Right cardiac atrium (tissue), 5 donors: ENCODE data around the gene IDH2. TPM values are rescaled to one million over a fixed set of nuclear protein-coding genes. Genes with fewer than 3 reads are reported as not detected.
A peak's percentile ranks its signal among the peaks of the same experiment; 100 is the strongest.

Experiments
- ATAC-seq, 2 donors: fragments of 200-7000 bp; cut with Tn5 transposase; one replicate each; pipeline versions ENCODE4 v1.8.0 to v1.9.1; 2020; ENCODE audit warnings: moderate library complexity in 2 of 2, mild to moderate bottlenecking in 1 of 2
- DNase-seq, 3 donors: peaks; one replicate each; pipeline ENCODE4 v3.0.0-alpha.2; 2020
- H3K27ac ChIP-seq: one replicate; pipeline ENCODE4 v1.5.1; 2013; ENCODE audit warnings: mild to moderate bottlenecking, low read length, control low read depth, moderate library complexity
- H3K27me3 ChIP-seq: one replicate; pipeline ENCODE4 v1.6.1; 2013; ENCODE audit not compliant: control insufficient read depth, insufficient read depth
- H3K4me1 ChIP-seq: one replicate; pipeline ENCODE4 v1.6.1; 2013; ENCODE audit warnings: low read length; ENCODE audit not compliant: control insufficient read depth, insufficient read depth
- H3K4me3 ChIP-seq: one replicate; pipeline ENCODE4 v1.5.1; 2013; ENCODE audit warnings: low read length, control low read depth
- H3K9me3 ChIP-seq: one replicate; pipeline ENCODE4 v1.6.1; 2013; ENCODE audit warnings: low read length; ENCODE audit not compliant: control insufficient read depth
- WGBS: extraction: QIAGEN DNeasy Blood & Tissue Kit; methylation state at CpG from one replicate; pipeline ENCODE4 v1.1.7; 2013; 5-methylcytosine and 5-hydroxymethylcytosine counted together
- intact Hi-C, 4 donors: fragments of 100-400 bp; cut with DNase I; formaldehyde crosslinking; loops; one replicate each; pipeline versions ENCODE4 v1.11.0 to v1.14.0; 2022 to 2023
- polyA plus RNA-seq: library from polyadenylated mRNA; stranded (reverse); fragments of 200-250 nt; gene quantifications from one replicate; pipeline ENCODE4 v1.2.3, GENCODE V29; 2013
- total RNA-seq, 4 donors: library from RNA; stranded (reverse); fragmentation: NEBNext Ultra II Directional; extraction: Animal tissue kit (Norgen Biotek cat#: 25700); gene quantifications; one replicate each; pipeline ENCODE4 v1.2.1, GENCODE V29; 2021
- donor health status: healthy with polysubstance abuse.
- donor health status: DM: no; HTN: yes; CAD: no.
- donor health status: DM: no; HTN: no; CAD: no.
- donor health status: DM: no; HTN: yes; CAD: no; lungs with severe emphysema.
- donor health status: DM: yes; HTN: yes; CAD: no.

The IDH2 gene
- total and polyA plus RNA-seq, 5 donors = 203 to 275 (median 237) TPM

GRCh38 chr15:90062462-90062932, 39.8 kb downstream of the IDH2 start:
- intact Hi-C loops = loop anchor here in 3 of 4 donors (10.0 kb wide), 1 partner anchor 58 kb away; the partner anchor contains the start of gene ZNF710 (in 3 of the 3)
- no peak overlapping the region for H3K27ac ChIP-seq
- 82% methylated on average over 16 of the region's 16 CpGs for WGBS
- H3K4me1 ChIP-seq = peaks cover 13% of the 10 kb centered on the region
- ATAC-seq (no peak), DNase-seq (peak in 2 of 3 donors; percentile 4 to 53)
- no peak overlapping the region for H3K4me3 ChIP-seq
- no peaks in the 10 kb centered on the region for H3K27me3 ChIP-seq
- no peaks in the 10 kb centered on the region for H3K9me3 ChIP-seq

- Histone ChIP-seq H3K27me3 (no peaks in the 10 kb centered on the region), H3K9me3 (no peaks in the 10 kb centered on the region), H3K4me3 (no peak overlapping the region), H3K27ac (no peak overlapping the region), H3K4me1 (peaks cover 13% of the 10 kb centered on the region)
- DNase-seq = peak; percentile 59 to 87 (median 84)
- peak; percentile 6 to 7 for ATAC-seq
- 50% methylated on average over 8 of the region's 8 CpGs for WGBS
- intact Hi-C loops = loop anchor here in 3 of 4 donors (10.0 kb wide), 1 partner anchor 57 kb away; the partner anchor contains the start of gene ZNF710 (in 3 of the 3)
Measured at GRCh38 chr15:90062023-90062442, 40.2 kb downstream of the IDH2 start.

- DNase-seq (peak in 1 of 3 donors; percentile 2), ATAC-seq (no peak)
- Histone ChIP-seq H3K4me1 (peaks cover 13% of the 10 kb centered on the region), H3K4me3 (no peak overlapping the region), H3K27ac (no peak overlapping the region), H3K9me3 (no peaks in the 10 kb centered on the region), H3K27me3 (no peaks in the 10 kb centered on the region)
- intact Hi-C loops = loop anchor here in 3 of 4 donors (10.0 kb wide), 1 partner anchor 56 kb away; the partner anchor contains the start of gene ZNF710 (in 3 of the 3)
- WGBS = 71% methylated on average over 3 of the region's 3 CpGs
Measured at GRCh38 chr15:90060797-90061196, 41.5 kb downstream of the IDH2 start.

GRCh38 chr15:90059208-90059985, 42.9 kb downstream of the IDH2 start:
- H3K4me3 ChIP-seq = no peak overlapping the region
- ATAC-seq (peak; percentile 61 to 66), DNase-seq (peak; percentile 76 to 92 (median 88))
- WGBS = 60% methylated on average over 21 of the region's 21 CpGs
- no peaks in the 10 kb centered on the region for H3K9me3 ChIP-seq
- H3K4me1 ChIP-seq = peaks cover 10% of the 10 kb centered on the region
- peak overlapping the region; percentile 40 for H3K27ac ChIP-seq
- intact Hi-C loops = loop anchor here in 1 of 4 donors (10.0 kb wide), 1 partner anchor 145 kb away; the partner anchor contains the start of gene ARPIN
- H3K27me3 ChIP-seq = no peaks in the 10 kb centered on the region

GRCh38 chr15:90058775-90059174, 43.5 kb downstream of the IDH2 start:
- intact Hi-C loops = loop anchor here in 1 of 4 donors (10.0 kb wide), 1 partner anchor 144 kb away; the partner anchor contains the start of gene ARPIN
- ATAC-seq (no peak), DNase-seq (no peak)
- Histone ChIP-seq H3K9me3 (no peaks in the 10 kb centered on the region), H3K4me3 (no peak overlapping the region), H3K4me1 (peaks cover 6% of the 10 kb centered on the region), H3K27ac (no peak overlapping the region), H3K27me3 (no peaks in the 10 kb centered on the region)
- WGBS = 94% methylated on average over 5 of the region's 5 CpGs

GRCh38 chr15:90058308-90058707, 44.0 kb downstream of the IDH2 start:
- H3K27ac ChIP-seq = no peak overlapping the region
- H3K9me3 ChIP-seq = no peaks in the 10 kb centered on the region
- no peaks in the 10 kb centered on the region for H3K27me3 ChIP-seq
- ATAC-seq = no peak
- 79% methylated on average over 4 of the region's 4 CpGs for WGBS
- peaks cover 2% of the 10 kb centered on the region for H3K4me1 ChIP-seq
- intact Hi-C loops = loop anchor here in 1 of 4 donors (10.0 kb wide), 1 partner anchor 144 kb away; the partner anchor contains the start of gene ARPIN
- DNase-seq = no peak
- no peak overlapping the region for H3K4me3 ChIP-seq

- intact Hi-C loops = loop anchor here in 1 of 4 donors (10.0 kb wide), 1 partner anchor 142 kb away; the partner anchor contains the start of gene ARPIN
- H3K27ac ChIP-seq = no peak overlapping the region
- no peak for ATAC-seq
- H3K9me3 ChIP-seq = no peaks in the 10 kb centered on the region
- H3K4me3 ChIP-seq = no peak overlapping the region
- WGBS = 93% methylated on average over 7 of the region's 7 CpGs
- no peaks in the 10 kb centered on the region for H3K27me3 ChIP-seq
- H3K4me1 ChIP-seq = no peaks in the 10 kb centered on the region
- peak in 1 of 3 donors; percentile 5 for DNase-seq
Measured at GRCh38 chr15:90056529-90056928, 45.7 kb downstream of the IDH2 start.

GRCh38 chr15:90055182-90055581, 47.1 kb downstream of the IDH2 start:
- H3K9me3 ChIP-seq = no peaks in the 10 kb centered on the region
- no peak overlapping the region for H3K27ac ChIP-seq
- no peaks in the 10 kb centered on the region for H3K4me1 ChIP-seq
- no peak for ATAC-seq
- no peaks in the 10 kb centered on the region for H3K27me3 ChIP-seq
- WGBS = 92% methylated on average over 7 of the region's 7 CpGs
- no peak for DNase-seq
- intact Hi-C loops = loop anchor here in 1 of 4 donors (10.0 kb wide), 1 partner anchor 140 kb away; the partner anchor contains the start of gene ARPIN
- H3K4me3 ChIP-seq = no peak overlapping the region

- DNase-seq = no peak
- Histone ChIP-seq H3K4me1 (no peaks in the 10 kb centered on the region), H3K27me3 (no peaks in the 10 kb centered on the region), H3K27ac (no peak overlapping the region), H3K9me3 (no peaks in the 10 kb centered on the region), H3K4me3 (no peak overlapping the region)
- intact Hi-C loops = loop anchor here in 1 of 4 donors (10.0 kb wide), 1 partner anchor 140 kb away; the partner anchor contains the start of gene ARPIN
- WGBS = 43% methylated on average over 7 of the region's 7 CpGs
- ATAC-seq = no peak
Measured at GRCh38 chr15:90054618-90055097, 47.6 kb downstream of the IDH2 start.

- Histone ChIP-seq H3K27me3 (no peaks in the 10 kb centered on the region), H3K27ac (no peak overlapping the region), H3K4me1 (no peaks in the 10 kb centered on the region), H3K4me3 (no peak overlapping the region), H3K9me3 (no peaks in the 10 kb centered on the region)
- intact Hi-C loops = loop anchor here in 1 of 4 donors (10.0 kb wide), 1 partner anchor 139 kb away; the partner anchor contains the start of gene ARPIN
- DNase-seq (no peak), ATAC-seq (no peak)
- WGBS = 85% methylated on average over 14 of the region's 14 CpGs
Measured at GRCh38 chr15:90053685-90054466, 48.4 kb downstream of the IDH2 start.
